ENCODE data around the gene C1GALT1C1.
A peak's percentile ranks its signal among the peaks of the same experiment; 100 is the strongest.

C1GALT1C1 gene

GRCh38 chrX:120603707-120604360, 26.0 kb downstream of the C1GALT1C1 start, which contains the start of gene MCTS1:
MCTS1 (plus strand) TSS chrX:120604101; CDS start chrX:120604237, 136 bp downstream.
- Histone ChIP-seq H3K9ac (ENCODE audit: low read length) (peak within 1 kb of the TSS; percentile 93), H3K27ac (ENCODE audit: low read depth, low read length, poor library complexity, severe bottlenecking) (peak within 1 kb of the TSS; percentile 82), H3K79me2 (ENCODE audit: insufficient read depth, low read length) (peaks cover 19% of the 10 kb centered on the region), H3K9me2 (ENCODE audit: low read depth, low read length) (no peaks in the 10 kb centered on the region), H3K36me3 (ENCODE audit: insufficient read depth, low read length) (peaks cover 24% of the 10 kb centered on the region), H3F3A (ENCODE audit: insufficient read depth, low read length) (no peaks in the 10 kb centered on the region), H2AFZ (ENCODE audit: low read length) (peak within 1 kb of the TSS; percentile 68; the same call in 1 of the 2 replicates), H3K4me3 (ENCODE audit: low read depth, low read length, poor library complexity, severe bottlenecking) (peak within 1 kb of the TSS; percentile 85), H3K4me2 (ENCODE audit: low read length) (peak within 1 kb of the TSS; percentile 94), H3K4me1 (ENCODE audit: insufficient read depth, low read length, severe bottlenecking) (peaks cover 19% of the 10 kb centered on the region), H3K9me3 (ENCODE audit: low read length) (no peaks in the 10 kb centered on the region), H3K27me3 (ENCODE audit: insufficient read depth, low read length) (no peaks in the 10 kb centered on the region), H4K20me1 (ENCODE audit: insufficient read depth, low read length) (no peaks in the 10 kb centered on the region)
- TF ChIP-seq CTCF (IDR thresholded peaks at IDR 0.05; ENCODE audit: low read length) = no peak
- no peak for TF ChIP-seq EZH2 (IDR thresholded peaks at IDR 0.05; ENCODE audit: borderline replicate concordance, low read length)

- Histone ChIP-seq H3K36me3 (ENCODE audit: insufficient read depth, low read length) (no peaks in the 10 kb centered on the region), H3K9me2 (ENCODE audit: low read depth, low read length) (no peaks in the 10 kb centered on the region), H3K27me3 (ENCODE audit: insufficient read depth, low read length) (no peaks in the 10 kb centered on the region), H3K4me1 (ENCODE audit: insufficient read depth, low read length, severe bottlenecking) (no peaks in the 10 kb centered on the region), H3F3A (ENCODE audit: insufficient read depth, low read length) (no peaks in the 10 kb centered on the region), H2AFZ (ENCODE audit: low read length) (no peak overlapping the region), H3K4me3 (ENCODE audit: low read depth, low read length, poor library complexity, severe bottlenecking) (no peak overlapping the region), H3K27ac (ENCODE audit: low read depth, low read length, poor library complexity, severe bottlenecking) (no peak overlapping the region), H3K9me3 (ENCODE audit: low read length) (no peaks in the 10 kb centered on the region), H3K4me2 (ENCODE audit: low read length) (no peak overlapping the region), H3K79me2 (ENCODE audit: insufficient read depth, low read length) (no peaks in the 10 kb centered on the region), H4K20me1 (ENCODE audit: insufficient read depth, low read length) (no peaks in the 10 kb centered on the region), H3K9ac (ENCODE audit: low read length) (no peak overlapping the region)
- TF ChIP-seq CTCF (IDR thresholded peaks at IDR 0.05; ENCODE audit: low read length) = no peak
- no peak for TF ChIP-seq EZH2 (IDR thresholded peaks at IDR 0.05; ENCODE audit: borderline replicate concordance, low read length)
Observed at GRCh38 chrX:120585702-120586101, 44.2 kb downstream of the C1GALT1C1 start.
